ENCODE data around the gene CCNA2.

- TF ChIP-seq CTCF (IDR thresholded peaks at IDR 0.05; ENCODE audit: low read length): no peak
- TF ChIP-seq EZH2 (IDR thresholded peaks at IDR 0.05; ENCODE audit: borderline replicate concordance, low read length): no peak
Observed at GRCh38 chr4:121773883-121774282, 49.8 kb downstream of the CCNA2 start.
